Muscle of arm (tissue), 12 donors: Measurements from ENCODE around the gene TFPI. TPM values are rescaled to one million over a fixed set of nuclear protein-coding genes. Genes with fewer than 3 reads are reported as not detected.

Experiments
- DNase-seq: peaks from one replicate; pipeline ENCODE4 v3.0.0-alpha.2; 2013
- polyA plus RNA-seq, 12 donors: library from polyadenylated mRNA; unstranded; fragments of 120-200 nt; gene quantifications; one replicate each; pipeline ENCODE4 v1.2.1, GENCODE V29; 2013; ENCODE audit not compliant: insufficient read length in 12 of 12

The TFPI gene
- polyA plus RNA-seq, 12 donors, result 35.9 to 112 (median 54.0) TPM; not detected in 1

DNA sequence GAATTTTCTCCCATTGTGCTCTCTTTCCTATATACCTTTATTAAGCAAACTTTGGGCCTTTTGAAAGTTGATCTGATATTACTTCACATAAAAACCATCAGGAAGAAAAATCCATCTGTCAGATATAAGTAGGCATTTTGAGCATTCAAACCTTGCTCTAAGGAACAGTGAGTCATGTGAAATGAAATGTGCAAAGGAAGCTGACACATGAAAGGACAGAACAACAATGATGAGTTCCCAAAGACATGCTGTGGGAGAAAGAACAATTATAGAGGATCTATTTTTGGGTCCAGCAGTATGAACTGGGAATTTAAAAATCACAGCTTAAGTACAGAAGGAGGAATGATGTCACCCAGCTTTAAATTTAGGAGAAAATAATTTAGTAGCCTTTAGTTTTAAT lies 124.2 kb downstream of the TFPI start:
- no peak for DNase-seq

DNA sequence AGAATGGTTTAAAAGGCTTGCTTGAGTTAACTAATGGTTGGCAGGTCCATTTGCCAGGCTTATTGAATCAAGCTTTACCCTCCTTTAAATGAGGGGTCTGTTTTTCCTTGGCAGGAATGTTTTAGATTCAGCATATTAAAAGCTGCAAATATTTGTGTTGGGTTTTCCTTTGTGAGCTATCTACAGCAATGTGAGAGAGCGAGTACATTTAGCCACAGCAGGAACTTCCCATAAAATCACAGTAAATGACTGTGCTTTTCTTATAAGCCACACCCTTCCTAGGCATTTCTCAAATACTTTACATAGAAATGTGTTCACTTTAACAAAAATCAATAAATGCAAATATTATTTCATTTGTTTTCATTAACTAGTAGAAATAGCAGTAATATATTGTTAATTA lies 130.1 kb downstream of the TFPI start:
- no peak for DNase-seq

DNA sequence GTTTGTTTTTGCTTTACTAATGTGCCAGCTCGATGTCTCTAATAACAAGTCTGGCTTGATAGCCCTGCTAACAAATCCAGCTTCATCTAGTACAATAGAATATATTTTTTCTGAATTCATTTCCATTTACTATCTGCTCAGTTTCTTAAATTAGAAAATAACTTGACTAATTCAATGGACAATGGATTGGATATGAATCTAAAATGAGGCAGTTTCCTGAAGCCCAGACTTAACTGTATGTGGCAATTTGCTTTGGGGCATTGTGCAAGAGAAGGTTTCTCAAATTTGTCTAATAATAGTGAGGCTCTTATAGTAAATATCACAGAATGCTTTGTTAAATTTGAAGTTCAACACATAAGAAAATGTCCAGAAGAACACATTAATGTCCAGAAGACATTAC lies 132.0 kb downstream of the TFPI start:
- DNase-seq, result no peak

DNA sequence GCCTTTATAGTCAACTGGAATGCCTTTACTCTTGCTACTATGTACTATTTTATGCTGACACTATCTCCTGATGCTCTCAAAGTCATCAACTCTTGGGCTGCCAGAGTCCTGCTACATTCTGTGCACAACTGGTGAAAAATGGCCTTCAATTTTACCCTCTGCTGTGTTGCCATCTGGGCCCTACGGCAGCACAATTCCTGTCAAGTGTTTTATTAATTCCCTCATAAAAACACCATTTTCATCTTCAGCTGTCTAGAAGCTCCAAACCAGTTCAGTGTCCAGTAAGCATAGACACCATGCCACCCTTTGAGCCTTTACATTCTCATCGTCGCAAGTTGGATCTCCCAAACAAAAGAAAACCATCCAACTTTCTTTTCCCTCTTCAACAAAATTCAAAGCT lies 132.7 kb downstream of the TFPI start:
- no peak for DNase-seq

DNA sequence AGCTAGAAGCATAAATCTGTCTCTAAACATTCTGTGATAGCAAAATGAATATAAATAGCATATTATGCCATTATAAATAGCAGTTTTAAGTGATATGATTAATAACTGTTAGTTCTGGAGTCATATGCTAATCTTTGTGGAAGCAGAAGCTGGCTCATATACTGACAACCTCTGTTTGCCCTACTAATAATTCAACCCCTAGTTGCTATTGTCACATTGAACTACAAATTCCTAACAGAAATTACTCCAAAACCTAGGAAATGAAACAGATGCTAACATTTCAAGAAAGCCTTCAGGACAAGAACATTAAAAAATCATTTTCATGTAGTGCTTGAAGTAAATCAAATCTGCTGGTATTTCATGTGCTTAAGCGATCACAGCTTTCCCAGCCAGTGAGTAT lies 134.4 kb downstream of the TFPI start:
- no peak for DNase-seq

DNA sequence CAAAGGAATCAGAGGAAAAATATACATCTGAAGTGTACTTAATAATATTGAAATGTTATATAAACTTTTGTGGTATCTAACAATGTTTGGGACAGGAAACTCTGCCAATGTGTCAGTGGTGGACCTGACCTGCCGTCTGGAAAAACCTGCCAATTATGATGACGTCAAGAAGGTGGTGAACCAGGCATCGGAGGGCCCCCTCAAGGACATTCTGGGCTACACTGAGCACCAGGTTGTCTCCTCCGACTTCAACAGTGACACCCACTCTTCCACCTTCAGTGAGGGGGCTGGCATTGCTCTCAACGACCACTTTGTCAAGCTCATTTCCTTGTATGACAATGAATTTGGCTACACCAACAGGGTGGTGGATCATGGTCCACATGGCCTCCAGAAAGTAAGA lies 138.8 kb downstream of the TFPI start:
- no peak for DNase-seq

Other genes with a start within 250 kb of the TFPI start
- 10 to 100 TPM in 11 of 12 donors, not detected in 1; 30.3 to 56.7 (median 46.6) TPM for gene CALCRL, start 106.2 kb downstream of the TFPI start, polyA plus RNA-seq